Prostate gland (tissue), 2 donors: ENCODE measurements around the gene E2F4. TPM values are rescaled to one million over a fixed set of nuclear protein-coding genes. Genes with fewer than 3 reads are reported as not detected.
A peak's percentile ranks its signal among the peaks of the same experiment; 100 is the strongest.

Experiments
- DNase-seq: peaks from one replicate; pipeline ENCODE4 v3.0.0-alpha.2; 2019; ENCODE audit warnings: low spot score
- H3K27ac ChIP-seq, 2 donors: fragments of 200-600 bp; sonication (generic); 2 replicates each; pipeline ENCODE4 v1.5.1; 2017 to 2019
- H3K27me3 ChIP-seq: fragments of 200-600 bp; sonication (generic); replicated peaks from 2 replicates; pipeline ENCODE4 v1.5.1; 2019; ENCODE audit not compliant: insufficient read depth
- H3K36me3 ChIP-seq, 2 donors: fragments of 200-600 bp; sonication (generic); 1 replicate in 1 of 2; 2 replicates in 1 of 2; pipeline versions ENCODE4 v1.5.1 to v1.8.1; 2017 to 2019
- H3K4me1 ChIP-seq: fragments of 200-600 bp; sonication (generic); replicated peaks from 2 replicates; pipeline ENCODE4 v1.5.1; 2019
- H3K4me3 ChIP-seq, 2 donors: fragments of 200-600 bp; sonication (generic); 2 replicates each; pipeline ENCODE4 v1.5.1; 2017 to 2019
- H3K9me3 ChIP-seq: fragments of 200-600 bp; sonication (generic); 2 replicates; pipeline ENCODE4 v1.5.1; 2017
- CTCF ChIP-seq, 4 experiments: fragments of 200-600 bp in 2 of 4; fragments of 450-650 bp in 2 of 4; sonication (generic) in 2 of 4; IDR thresholded peaks; 1 replicate in 3 of 4; 2 replicates in 1 of 4; pipeline ENCODE4 v1.5.1; 2016 to 2019; ENCODE audit warnings: antibody characterized with exemption in 4 of 4, mild to moderate bottlenecking in 2 of 4, moderate library complexity in 2 of 4
- POLR2A ChIP-seq: fragments of 450-650 bp; IDR thresholded peaks from one replicate; pipeline ENCODE4 v1.6.1; 2016; ENCODE audit warnings: antibody characterized with exemption, mild to moderate bottlenecking
- POLR2AphosphoS5 ChIP-seq: sonication (generic); formaldehyde crosslinking; IDR thresholded peaks from one replicate; pipeline ENCODE4 v1.6.1; 2017; ENCODE audit warnings: antibody characterized with exemption
- WGBS: methylation state at CpG from one replicate; pipeline ENCODE4 v1.1.5; 2018; 5-methylcytosine and 5-hydroxymethylcytosine counted together
- intact Hi-C: fragments of 100-400 bp; cut with DNase I; formaldehyde crosslinking; loops from one replicate; pipeline ENCODE4 v1.14.2; 2022
- total RNA-seq, 2 donors: library from RNA; depleted of rRNA; stranded (reverse); fragments of >200 nt; gene quantifications; one replicate each; pipeline ENCODE4 v1.1.0, GENCODE V29; 2016

E2F4 gene
- total RNA-seq, 2 donors from 2014 or later = 91.6 to 105 TPM

DNA sequence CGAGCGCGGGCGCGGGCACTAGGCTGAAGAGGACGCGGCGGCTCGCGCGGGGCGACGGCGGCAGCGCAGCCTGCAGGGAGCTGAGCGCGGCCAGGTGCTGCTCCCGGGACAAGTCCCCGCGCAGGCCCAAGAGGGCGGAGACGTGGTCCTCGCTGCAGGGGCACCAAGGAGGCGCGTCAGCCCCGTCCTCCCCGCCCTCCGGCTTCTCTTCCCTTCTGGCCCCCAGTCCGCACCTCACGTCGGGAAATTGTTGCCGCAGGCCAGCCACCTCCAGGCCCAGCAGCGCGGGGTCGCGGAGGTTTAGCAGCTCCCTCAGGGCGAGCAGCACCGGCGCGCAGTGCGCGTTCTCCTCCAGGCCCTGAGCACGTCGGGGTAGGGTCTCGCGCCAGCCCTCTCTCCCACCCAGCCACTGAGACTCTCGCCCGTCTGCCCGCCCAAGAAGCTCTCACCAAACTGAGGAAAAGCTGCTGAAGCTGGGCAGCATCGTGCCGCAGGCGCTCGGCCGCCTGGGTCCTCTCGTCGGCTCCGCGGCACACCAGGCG lies 7.4 kb upstream of the E2F4 start:
- H3K4me1 ChIP-seq = peaks cover 14% of the 10 kb centered on the region
- DNase-seq = no peak
- peak overlapping the region; percentile 98 for H3K27ac ChIP-seq
- WGBS = 3% methylated on average over 46 of the region's 59 CpGs
- intact Hi-C loops = loop anchor here (2.0 kb wide), 1 partner anchor 208 kb away; no protein-coding TSS in a partner anchor
- TF ChIP-seq POLR2A (no peak), POLR2AphosphoS5 (no peak), CTCF (IDR thresholded peaks at IDR 0.05) (no peak)
- no peaks in the 10 kb centered on the region for H3K36me3 ChIP-seq
- no peaks in the 10 kb centered on the region for H3K9me3 ChIP-seq
- no peaks in the 10 kb centered on the region for H3K27me3 ChIP-seq
- peak overlapping the region; percentile 70 to 82 for H3K4me3 ChIP-seq

GRCh38 chr16:67184995-67185650 lies 6.8 kb upstream of the E2F4 start:
- TF ChIP-seq POLR2AphosphoS5 = peak; percentile 82
- TF ChIP-seq CTCF (IDR thresholded peaks at IDR 0.05) = peak; percentile 35 to 91 (median 88)
- TF ChIP-seq POLR2A = no peak
- peak overlapping the region; percentile 70 to 82 for H3K4me3 ChIP-seq
- H3K4me1 ChIP-seq = peaks cover 14% of the 10 kb centered on the region
- peak; percentile 82 for DNase-seq
- H3K27ac ChIP-seq = no peak overlapping the region
- no peaks in the 10 kb centered on the region for H3K36me3 ChIP-seq
- H3K9me3 ChIP-seq = no peaks in the 10 kb centered on the region
- WGBS = 15% methylated on average over 24 of the region's 43 CpGs
- no peaks in the 10 kb centered on the region for H3K27me3 ChIP-seq
- intact Hi-C loops = loop anchor here (2.0 kb wide), 1 partner anchor 208 kb away; no protein-coding TSS in a partner anchor

GRCh38 chr16:67185651-67186134 lies 6.3 kb upstream of the E2F4 start:
- H3K4me1 ChIP-seq = peaks cover 14% of the 10 kb centered on the region
- no peak for DNase-seq
- H3K27me3 ChIP-seq = no peaks in the 10 kb centered on the region
- TF ChIP-seq POLR2AphosphoS5 (no peak), POLR2A (no peak), CTCF (IDR thresholded peaks at IDR 0.05) (no peak)
- no peak overlapping the region for H3K4me3 ChIP-seq
- 11% methylated on average over 12 of the region's 12 CpGs for whole genome bisulfite sequencing
- H3K36me3 ChIP-seq = no peaks in the 10 kb centered on the region
- no peaks in the 10 kb centered on the region for H3K9me3 ChIP-seq
- intact Hi-C loops = loop anchor here (2.0 kb wide), 1 partner anchor 209 kb away; no protein-coding TSS in a partner anchor
- H3K27ac ChIP-seq = no peak overlapping the region

- WGBS = 54% methylated on average over 4 of the region's 5 CpGs
- TF ChIP-seq CTCF (IDR thresholded peaks at IDR 0.05) (no peak), POLR2A (no peak), POLR2AphosphoS5 (no peak)
- Histone ChIP-seq H3K4me1 (peaks cover 16% of the 10 kb centered on the region), H3K9me3 (no peaks in the 10 kb centered on the region), H3K27me3 (no peaks in the 10 kb centered on the region), H3K36me3 (no peaks in the 10 kb centered on the region), H3K4me3 (no peak overlapping the region), H3K27ac (no peak overlapping the region)
- no peak for DNase-seq
- intact Hi-C loops = no loop called here
Measured at GRCh38 chr16:67186550-67186950, 5.4 kb upstream of the E2F4 start.
